ENCODE results near the gene HOMER1. TPM values are rescaled to one million over a fixed set of nuclear protein-coding genes. Genes with fewer than 3 reads are reported as not detected.

Gene HOMER1
- 4.2 and 5.2 TPM in 2 replicates for total RNA-seq

GRCh38 chr5:79513704-79514390 is at the start of gene HOMER1:
Gene HOMER1 (minus strand): TSS chr5:79514134. CDS start chr5:79512774, 1,360 bp downstream.

Other genes starting within 250 kb of the HOMER1 start
- gene TENT2, start 98.3 kb upstream of the HOMER1 start, total RNA-seq, result 19.3 and 26.1 TPM in 2 replicates
- gene CMYA5, start 175.7 kb upstream of the HOMER1 start, total RNA-seq, result 0.26 and 2.9 TPM in 2 replicates

All from epithelial cell of alveolus of lung (primary cell).